Heart left ventricle (tissue), 13 donors: ENCODE measurements around the gene CRTC2.

Experiments used
- POLR2A ChIP-seq, 2 donors: fragments of 450-650 bp; IDR thresholded peaks; one replicate each; pipeline ENCODE4 v1.6.1; 2017; ENCODE audit warnings: antibody characterized with exemption in 2 of 2, mild to moderate bottlenecking in 2 of 2, moderate library complexity in 2 of 2
- TF ChIP-seq, protein P1 (sequence below), 12 donors: fragments of 200-600 bp; sonication (generic) in 4 of 12; IDR thresholded peaks; one replicate each; pipeline versions ENCODE4 v1.5.0 to v1.8.0; 2018 to 2022; ENCODE audit warnings: antibody characterized with exemption in 12 of 12, mild to moderate bottlenecking in 5 of 12
- donor health status: ischemic (EF 13 %, LVEDD 7.1; RV severe dilation, severe dysfunction).
- donor health status: DM: no; HTN: yes; CAD: no.
- donor health status: DM: no; HTN: no; CAD: no.
- donor health status: ischemic (EF 25% LVEDD 6.9; RV normal size, moderate dysfunction).
- donor health status: ischemic (EF 25% LVEDD 5.7; RV mildly dilated, moderate dysfunction).
- donor health status: ischemic (EF 35%, LVEDD 5.7; RV mildly dilated, moderate dysfunction).
- donor health status: nonischemic (EF 11% LVEDD 7.7; RV severe dilation, severe dysfunction).
- donor health status: DM: yes; HTN: yes; CAD: no.
- donor health status: PGD.
- donor health status: ischemic (EF 29% LVEDD 5.4; RV normal size, mild dysfunction).
- donor health status: nonischemic (EF 23%, LVEDD 6.1; RV moderate dilation, normal function).

DNA sequence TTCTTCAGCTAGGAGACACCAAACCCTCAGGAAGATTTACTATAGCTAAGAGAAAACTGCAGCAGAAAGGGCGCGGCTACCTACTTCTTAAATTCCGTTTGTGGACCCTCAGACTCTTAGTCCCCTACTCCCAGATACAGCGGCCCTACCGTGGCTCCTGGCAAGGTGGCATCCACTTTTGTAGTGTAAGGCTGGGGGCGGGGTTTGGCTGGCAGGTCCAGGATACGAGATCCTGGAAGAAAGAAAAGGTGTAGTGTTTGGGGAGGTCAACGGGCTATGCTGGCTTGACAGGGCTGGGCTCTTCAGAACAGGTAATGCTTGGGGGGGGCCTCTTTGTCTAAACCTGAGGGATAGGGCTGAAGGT is 9.6 kb upstream of the CRTC2 start:
- TF ChIP-seq, protein P1, sequence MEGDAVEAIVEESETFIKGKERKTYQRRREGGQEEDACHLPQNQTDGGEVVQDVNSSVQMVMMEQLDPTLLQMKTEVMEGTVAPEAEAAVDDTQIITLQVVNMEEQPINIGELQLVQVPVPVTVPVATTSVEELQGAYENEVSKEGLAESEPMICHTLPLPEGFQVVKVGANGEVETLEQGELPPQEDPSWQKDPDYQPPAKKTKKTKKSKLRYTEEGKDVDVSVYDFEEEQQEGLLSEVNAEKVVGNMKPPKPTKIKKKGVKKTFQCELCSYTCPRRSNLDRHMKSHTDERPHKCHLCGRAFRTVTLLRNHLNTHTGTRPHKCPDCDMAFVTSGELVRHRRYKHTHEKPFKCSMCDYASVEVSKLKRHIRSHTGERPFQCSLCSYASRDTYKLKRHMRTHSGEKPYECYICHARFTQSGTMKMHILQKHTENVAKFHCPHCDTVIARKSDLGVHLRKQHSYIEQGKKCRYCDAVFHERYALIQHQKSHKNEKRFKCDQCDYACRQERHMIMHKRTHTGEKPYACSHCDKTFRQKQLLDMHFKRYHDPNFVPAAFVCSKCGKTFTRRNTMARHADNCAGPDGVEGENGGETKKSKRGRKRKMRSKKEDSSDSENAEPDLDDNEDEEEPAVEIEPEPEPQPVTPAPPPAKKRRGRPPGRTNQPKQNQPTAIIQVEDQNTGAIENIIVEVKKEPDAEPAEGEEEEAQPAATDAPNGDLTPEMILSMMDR (IDR thresholded peaks at IDR 0.05): no peak
- no peak for TF ChIP-seq POLR2A (IDR thresholded peaks at IDR 0.05)
